Measurements from ENCODE around the gene CA11.

The CA11 gene

DNA sequence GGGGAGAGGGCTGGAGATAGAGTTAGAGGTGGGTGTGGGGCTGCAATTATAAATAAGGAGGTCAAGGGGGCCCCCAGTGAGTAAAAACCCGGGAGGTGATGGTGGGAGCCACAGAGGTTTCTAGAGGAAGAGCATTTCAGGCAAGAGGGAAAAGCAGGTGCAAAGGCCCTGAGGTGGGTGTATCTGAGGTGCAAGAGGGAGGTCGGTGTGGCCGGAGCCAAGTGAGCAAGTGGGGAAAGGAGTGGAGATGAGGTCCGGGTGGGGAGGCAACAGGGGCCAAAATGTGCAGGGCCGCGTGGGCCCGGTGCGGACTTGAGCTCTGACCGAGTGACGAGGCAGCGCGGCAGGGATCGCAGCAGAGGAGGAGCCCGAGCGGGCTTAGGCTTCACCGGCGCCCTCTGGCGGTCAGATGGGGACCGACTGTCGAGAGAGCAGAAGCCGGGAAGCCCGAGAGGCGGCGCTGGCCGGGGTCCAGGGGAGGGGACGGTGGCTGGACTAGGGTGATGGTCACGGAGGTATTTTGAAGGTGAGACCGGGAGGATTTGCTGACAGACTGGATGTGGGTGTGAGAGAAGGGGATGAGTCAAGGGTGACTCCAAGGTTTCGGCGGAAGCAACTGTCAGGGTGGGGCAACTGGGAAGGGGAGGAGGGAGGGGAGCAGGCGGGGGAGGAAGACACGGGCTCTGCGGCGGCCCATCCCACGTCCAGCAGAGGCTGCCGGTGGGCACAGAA lies 57.2 kb downstream of the CA11 start:
- no peak overlapping the region for H3K4me3 ChIP-seq (ENCODE audit: low read depth, low read length)
- TF ChIP-seq, protein P1, sequence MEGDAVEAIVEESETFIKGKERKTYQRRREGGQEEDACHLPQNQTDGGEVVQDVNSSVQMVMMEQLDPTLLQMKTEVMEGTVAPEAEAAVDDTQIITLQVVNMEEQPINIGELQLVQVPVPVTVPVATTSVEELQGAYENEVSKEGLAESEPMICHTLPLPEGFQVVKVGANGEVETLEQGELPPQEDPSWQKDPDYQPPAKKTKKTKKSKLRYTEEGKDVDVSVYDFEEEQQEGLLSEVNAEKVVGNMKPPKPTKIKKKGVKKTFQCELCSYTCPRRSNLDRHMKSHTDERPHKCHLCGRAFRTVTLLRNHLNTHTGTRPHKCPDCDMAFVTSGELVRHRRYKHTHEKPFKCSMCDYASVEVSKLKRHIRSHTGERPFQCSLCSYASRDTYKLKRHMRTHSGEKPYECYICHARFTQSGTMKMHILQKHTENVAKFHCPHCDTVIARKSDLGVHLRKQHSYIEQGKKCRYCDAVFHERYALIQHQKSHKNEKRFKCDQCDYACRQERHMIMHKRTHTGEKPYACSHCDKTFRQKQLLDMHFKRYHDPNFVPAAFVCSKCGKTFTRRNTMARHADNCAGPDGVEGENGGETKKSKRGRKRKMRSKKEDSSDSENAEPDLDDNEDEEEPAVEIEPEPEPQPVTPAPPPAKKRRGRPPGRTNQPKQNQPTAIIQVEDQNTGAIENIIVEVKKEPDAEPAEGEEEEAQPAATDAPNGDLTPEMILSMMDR (IDR thresholded peaks at IDR 0.05; ENCODE audit: insufficient read depth, low read depth, low read length, missing control alignments): peak; percentile 96
- peak; percentile 87 for DNase-seq (ENCODE audit: low read depth)
